ENCODE data around the gene NRAP.

NRAP gene

DNA sequence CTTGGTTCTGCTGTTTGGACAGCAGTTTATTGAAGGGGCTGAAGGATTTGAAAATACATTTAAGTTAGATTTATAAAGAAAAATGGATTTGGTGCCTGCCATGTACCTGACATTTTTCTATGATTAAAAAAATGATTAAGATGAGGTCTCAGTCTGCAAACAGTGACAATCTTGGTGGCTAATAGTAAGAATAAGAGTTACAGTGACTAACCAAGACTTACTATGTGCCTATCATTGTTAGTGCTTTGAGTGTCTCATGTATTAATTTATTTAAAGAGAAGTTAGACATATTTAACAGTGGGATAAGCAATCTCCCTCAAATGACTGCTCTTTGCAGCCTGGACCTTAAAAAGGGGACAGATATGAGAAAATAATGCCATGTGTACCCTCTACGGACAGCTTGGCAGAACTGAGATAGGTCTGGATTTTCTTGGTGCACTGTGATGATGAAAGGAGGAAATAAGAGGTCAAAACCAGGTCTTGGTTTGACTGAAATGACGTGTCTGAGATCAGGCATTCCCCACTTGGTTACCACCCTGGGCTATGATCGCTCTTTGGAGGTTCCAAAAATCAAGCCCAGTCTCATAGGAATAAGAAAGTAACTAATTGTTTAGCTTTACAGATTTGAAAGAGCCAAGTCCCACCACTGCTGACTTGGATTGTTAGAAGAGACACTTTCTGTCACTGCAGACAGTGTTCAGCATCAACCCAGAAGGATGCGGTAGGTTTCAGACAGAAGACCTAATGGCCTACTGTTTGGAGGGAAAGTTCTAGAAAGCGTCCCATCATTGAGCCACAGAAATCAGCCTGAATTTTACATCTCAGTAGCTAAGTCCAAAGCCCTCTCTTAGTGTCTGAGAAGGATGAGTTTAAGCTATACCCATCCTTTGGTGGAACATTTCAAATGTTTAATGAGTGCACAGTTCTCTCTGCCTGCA, 18.0 kb upstream of the NRAP start:
- H3K27ac ChIP-seq (ENCODE audit: low read depth, low read length) = no peak overlapping the region
- WGBS = 96% methylated on average over 5 of the region's 5 CpGs
- peaks cover under 1% of the 10 kb centered on the region for H3K9me3 ChIP-seq (ENCODE audit: insufficient read depth, low read depth, low read length)
- no peaks in the 10 kb centered on the region for H3K4me1 ChIP-seq (ENCODE audit: insufficient read depth, low read length)
- no peak overlapping the region for H3K9ac ChIP-seq (ENCODE audit: low read depth, low read length)
- H3K4me3 ChIP-seq (ENCODE audit: low read length) = no peak overlapping the region
- H3K36me3 ChIP-seq (ENCODE audit: insufficient read depth, low read length) = no peaks in the 10 kb centered on the region
- H3K27me3 ChIP-seq (ENCODE audit: insufficient read depth, low read length) = peaks cover 11% of the 10 kb centered on the region

DNA sequence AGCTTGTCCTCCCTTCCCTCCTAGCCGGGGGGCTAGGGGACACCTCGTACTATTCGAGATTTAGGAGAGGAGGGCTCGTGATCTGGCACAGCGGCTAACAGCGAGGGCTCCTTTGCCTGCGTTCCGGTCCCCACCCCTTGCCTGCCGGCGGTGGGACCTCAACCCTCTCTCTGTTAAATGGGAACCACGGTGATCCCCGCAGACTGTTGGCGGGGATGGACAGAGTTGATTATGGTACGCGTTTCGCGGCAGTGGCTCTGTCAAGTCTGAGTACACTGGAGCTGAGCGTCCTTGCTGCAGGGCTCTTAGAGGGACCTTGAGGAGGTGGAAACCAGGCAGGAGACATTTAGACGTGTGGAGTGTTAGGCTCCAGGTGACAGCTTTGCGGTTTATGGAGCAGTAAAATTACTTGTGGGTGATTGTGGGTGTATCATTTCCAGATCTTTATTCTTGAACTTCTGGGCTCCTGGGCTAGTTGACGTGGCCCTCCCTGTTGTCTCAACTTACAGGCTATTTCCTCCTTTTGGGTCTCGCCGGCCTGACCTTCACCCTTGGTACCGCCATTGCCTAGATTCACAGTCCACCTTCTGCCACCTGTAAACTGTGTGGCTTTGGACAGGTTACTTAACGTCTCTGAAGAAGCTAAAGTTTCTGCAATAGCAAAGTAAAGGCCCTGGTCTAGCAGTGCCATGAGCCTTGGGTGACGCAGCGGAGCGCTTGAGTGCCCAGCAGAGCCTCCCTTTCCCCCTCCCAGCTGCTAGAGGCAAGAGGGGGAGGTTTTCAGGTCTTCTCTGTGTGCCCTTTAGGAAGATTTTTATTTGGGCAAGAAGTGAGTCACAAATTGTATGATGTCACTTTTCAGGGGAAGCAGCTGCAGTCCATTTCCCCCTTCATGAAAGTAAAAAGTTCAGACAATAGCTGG, 16.6 kb upstream of the NRAP start:
- no peak overlapping the region for H3K27ac ChIP-seq (ENCODE audit: low read depth, low read length)
- WGBS = 13% methylated on average over 28 of the region's 28 CpGs
- peaks cover 11% of the 10 kb centered on the region for H3K27me3 ChIP-seq (ENCODE audit: insufficient read depth, low read length)
- H3K9me3 ChIP-seq (ENCODE audit: insufficient read depth, low read depth, low read length) = no peaks in the 10 kb centered on the region
- H3K4me3 ChIP-seq (ENCODE audit: low read length) = peak overlapping the region; percentile 74
- no peaks in the 10 kb centered on the region for H3K36me3 ChIP-seq (ENCODE audit: insufficient read depth, low read length)
- H3K9ac ChIP-seq (ENCODE audit: low read depth, low read length) = peak overlapping the region; percentile 63
- no peaks in the 10 kb centered on the region for H3K4me1 ChIP-seq (ENCODE audit: insufficient read depth, low read length)

DNA sequence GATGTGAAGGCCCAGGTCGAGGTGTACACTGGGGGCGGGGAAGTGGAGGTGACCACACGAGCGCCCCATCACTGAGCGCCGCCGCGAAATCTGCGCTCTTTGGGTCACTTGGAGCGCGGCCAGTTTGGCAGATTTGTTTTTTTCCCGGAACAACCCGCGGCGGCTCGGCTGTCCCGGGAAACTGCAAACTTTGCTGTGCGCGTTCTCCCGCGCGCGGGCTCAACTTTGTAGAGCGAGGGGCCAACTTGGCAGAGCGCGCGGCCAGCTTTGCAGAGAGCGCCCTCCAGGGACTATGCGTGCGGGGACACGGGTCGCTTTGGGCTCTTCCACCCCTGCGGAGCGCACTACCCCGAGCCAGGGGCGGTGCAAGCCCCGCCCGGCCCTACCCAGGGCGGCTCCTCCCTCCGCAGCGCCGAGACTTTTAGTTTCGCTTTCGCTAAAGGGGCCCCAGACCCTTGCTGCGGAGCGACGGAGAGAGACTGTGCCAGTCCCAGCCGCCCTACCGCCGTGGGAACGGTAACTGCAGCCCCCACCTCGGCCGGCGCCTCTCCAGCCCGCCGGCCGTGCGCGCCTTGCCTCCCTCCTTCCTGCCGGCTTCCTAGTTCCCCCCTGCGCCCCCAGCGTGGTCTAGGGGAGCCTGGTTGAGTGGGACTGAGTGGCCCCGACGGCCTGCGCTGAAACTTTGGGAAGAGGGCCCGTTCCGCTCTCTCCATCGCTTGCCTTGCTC, 15.8 kb upstream of the NRAP start, which contains the start of gene CASP7:
TSS of gene CASP7 (plus strand) at position 450 of the 727 bp plus-strand sequence. CDS start 17,582 bp downstream, outside the sequence.
- no peaks in the 10 kb centered on the region for H3K36me3 ChIP-seq (ENCODE audit: insufficient read depth, low read length)
- H3K4me1 ChIP-seq (ENCODE audit: insufficient read depth, low read length) = no peaks in the 10 kb centered on the region
- WGBS = under 1% methylated on average over 68 of the region's 68 CpGs
- peak within 1 kb of the TSS; percentile 74 for H3K4me3 ChIP-seq (ENCODE audit: low read length)
- no peaks in the 10 kb centered on the region for H3K9me3 ChIP-seq (ENCODE audit: insufficient read depth, low read depth, low read length)
- H3K9ac ChIP-seq (ENCODE audit: low read depth, low read length) = peak within 1 kb of the TSS; percentile 63
- peak within 1 kb of the TSS; percentile 3; the same call in 1 of the 2 replicates for H3K27ac ChIP-seq (ENCODE audit: low read depth, low read length)
- H3K27me3 ChIP-seq (ENCODE audit: insufficient read depth, low read length) = peaks cover 11% of the 10 kb centered on the region

DNA sequence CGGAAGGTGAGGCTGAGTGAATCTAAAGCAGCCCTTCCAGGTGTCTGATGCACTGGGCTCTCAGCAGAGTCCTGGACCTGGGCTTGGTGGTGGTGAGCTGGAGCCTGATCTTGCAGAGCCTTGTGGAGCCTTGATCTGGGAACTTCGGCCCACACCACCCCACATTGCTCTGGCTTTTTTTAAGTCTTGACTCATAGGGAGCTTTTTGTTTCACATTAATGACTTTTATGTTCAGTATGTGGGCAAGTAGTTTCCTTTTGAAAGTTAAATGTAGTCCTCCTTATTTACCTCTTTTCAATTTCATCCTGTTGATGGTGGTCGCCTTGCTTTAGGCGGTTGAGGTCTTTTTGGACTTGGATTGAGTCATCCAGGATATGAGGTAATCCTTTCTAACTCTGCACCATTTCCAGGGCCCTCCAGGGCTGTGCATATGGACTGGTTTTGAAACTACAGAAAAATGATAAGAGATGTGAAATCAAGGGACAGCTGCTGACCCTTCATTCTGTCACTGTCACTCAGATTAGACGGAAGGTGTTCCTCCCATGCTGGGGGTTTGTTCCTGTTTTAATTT, 2.9 kb upstream of the NRAP start:
- whole genome bisulfite sequencing = 84% methylated on average over 3 of the region's 5 CpGs
- Histone ChIP-seq H3K4me3 (ENCODE audit: low read length) (no peak overlapping the region), H3K9me3 (ENCODE audit: insufficient read depth, low read depth, low read length) (0 out of 2 replicates have a peak, but pooled peaks cover 3% of the 10 kb centered on the region), H3K4me1 (ENCODE audit: insufficient read depth, low read length) (peaks cover 4% of the 10 kb centered on the region; the same call in 1 of the 2 replicates), H3K27me3 (ENCODE audit: insufficient read depth, low read length) (no peaks in the 10 kb centered on the region), H3K27ac (ENCODE audit: low read depth, low read length) (no peak overlapping the region), H3K9ac (ENCODE audit: low read depth, low read length) (no peak overlapping the region), H3K36me3 (ENCODE audit: insufficient read depth, low read length) (no peaks in the 10 kb centered on the region)

DNA sequence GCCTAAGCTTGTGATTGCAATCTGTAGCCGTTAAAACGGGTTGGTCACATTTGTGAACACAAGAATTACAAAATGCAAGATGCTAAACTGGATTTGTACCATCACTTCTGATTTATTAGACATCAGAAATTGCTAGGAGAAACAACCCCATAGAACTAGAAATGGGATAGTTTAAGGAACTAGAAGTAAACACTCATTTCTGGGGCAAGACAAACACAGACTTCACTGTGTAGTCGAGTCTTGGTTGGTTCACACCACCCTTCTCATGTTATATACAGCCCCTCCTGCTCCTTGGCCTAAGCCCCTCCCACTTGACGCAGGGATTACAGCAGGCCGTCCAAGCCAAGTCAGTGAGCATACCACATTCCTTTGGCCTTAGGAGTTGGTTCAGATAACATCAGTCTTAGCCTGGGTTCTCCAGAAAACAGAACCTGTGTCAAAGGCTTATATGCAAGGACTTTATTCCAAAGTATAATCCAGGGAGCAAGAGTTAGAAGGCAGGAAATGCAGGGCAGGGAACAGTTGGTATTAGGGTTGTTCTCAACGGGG, 2.0 kb upstream of the NRAP start:
- no peak overlapping the region for H3K9ac ChIP-seq (ENCODE audit: low read depth, low read length)
- H3K4me1 ChIP-seq (ENCODE audit: insufficient read depth, low read length) = peaks cover 4% of the 10 kb centered on the region; the same call in 1 of the 2 replicates
- H3K4me3 ChIP-seq (ENCODE audit: low read length) = no peak overlapping the region
- 0 out of 2 replicates have a peak, but pooled peaks cover under 1% of the 10 kb centered on the region for H3K9me3 ChIP-seq (ENCODE audit: insufficient read depth, low read depth, low read length)
- no peaks in the 10 kb centered on the region for H3K36me3 ChIP-seq (ENCODE audit: insufficient read depth, low read length)
- H3K27me3 ChIP-seq (ENCODE audit: insufficient read depth, low read length) = no peaks in the 10 kb centered on the region
- H3K27ac ChIP-seq (ENCODE audit: low read depth, low read length) = no peak overlapping the region
- whole genome bisulfite sequencing = 84% methylated on average over 6 of the region's 6 CpGs

DNA sequence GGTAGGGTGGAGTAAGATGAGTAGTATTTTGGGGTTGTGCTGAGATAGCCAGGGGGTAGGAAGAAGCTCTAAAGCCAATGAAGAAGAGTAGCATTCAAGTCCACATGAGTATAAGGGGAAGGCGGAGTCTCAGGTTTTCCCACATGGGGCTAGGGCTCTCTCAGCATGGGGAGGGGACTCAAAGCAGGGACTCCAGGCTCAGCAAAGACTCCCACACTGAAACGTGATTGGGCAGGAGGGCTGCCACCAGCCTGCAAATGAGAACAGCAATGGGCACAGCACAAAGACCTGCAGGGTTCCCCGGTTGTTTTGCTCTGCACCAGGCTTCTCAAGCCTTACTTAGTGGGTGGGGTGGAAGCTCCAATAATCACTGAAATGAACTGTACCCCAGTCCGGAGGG, 1.5 kb upstream of the NRAP start:
- no peaks in the 10 kb centered on the region for H3K9me3 ChIP-seq (ENCODE audit: insufficient read depth, low read depth, low read length)
- no peak overlapping the region for H3K27ac ChIP-seq (ENCODE audit: low read depth, low read length)
- H3K27me3 ChIP-seq (ENCODE audit: insufficient read depth, low read length) = no peaks in the 10 kb centered on the region
- no peak overlapping the region for H3K4me3 ChIP-seq (ENCODE audit: low read length)
- 85% methylated on average over 4 of the region's 4 CpGs for WGBS
- H3K9ac ChIP-seq (ENCODE audit: low read depth, low read length) = no peak overlapping the region
- H3K4me1 ChIP-seq (ENCODE audit: insufficient read depth, low read length) = peaks cover 4% of the 10 kb centered on the region; the same call in 1 of the 2 replicates
- H3K36me3 ChIP-seq (ENCODE audit: insufficient read depth, low read length) = no peaks in the 10 kb centered on the region

DNA sequence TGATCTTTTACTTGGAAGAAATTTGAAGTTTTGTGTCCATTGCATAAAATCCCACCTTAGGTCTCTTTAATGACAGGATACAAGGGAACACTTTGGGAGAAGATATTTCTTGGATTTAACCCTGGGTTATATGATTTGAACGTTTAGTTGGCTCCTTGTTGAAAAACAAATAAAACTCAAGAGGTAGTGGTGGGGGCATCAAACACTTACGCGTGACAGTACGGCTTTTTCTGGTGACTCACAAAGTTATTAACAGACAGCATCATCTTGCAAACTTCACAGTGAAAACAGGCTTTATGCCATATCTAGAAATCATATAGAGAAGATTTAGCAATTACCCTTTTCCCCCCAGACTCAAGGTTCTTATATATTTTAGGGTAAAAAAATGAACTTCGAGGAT, 699 bp downstream of the NRAP start:
- Histone ChIP-seq H3K9ac (ENCODE audit: low read depth, low read length) (no peak overlapping the region), H3K4me1 (ENCODE audit: insufficient read depth, low read length) (peaks cover 4% of the 10 kb centered on the region; the same call in 1 of the 2 replicates), H3K4me3 (ENCODE audit: low read length) (no peak overlapping the region), H3K27me3 (ENCODE audit: insufficient read depth, low read length) (no peaks in the 10 kb centered on the region), H3K27ac (ENCODE audit: low read depth, low read length) (no peak overlapping the region), H3K9me3 (ENCODE audit: insufficient read depth, low read depth, low read length) (no peaks in the 10 kb centered on the region), H3K36me3 (ENCODE audit: insufficient read depth, low read length) (no peaks in the 10 kb centered on the region)
- WGBS = 92% methylated on average over 4 of the region's 5 CpGs

DNA sequence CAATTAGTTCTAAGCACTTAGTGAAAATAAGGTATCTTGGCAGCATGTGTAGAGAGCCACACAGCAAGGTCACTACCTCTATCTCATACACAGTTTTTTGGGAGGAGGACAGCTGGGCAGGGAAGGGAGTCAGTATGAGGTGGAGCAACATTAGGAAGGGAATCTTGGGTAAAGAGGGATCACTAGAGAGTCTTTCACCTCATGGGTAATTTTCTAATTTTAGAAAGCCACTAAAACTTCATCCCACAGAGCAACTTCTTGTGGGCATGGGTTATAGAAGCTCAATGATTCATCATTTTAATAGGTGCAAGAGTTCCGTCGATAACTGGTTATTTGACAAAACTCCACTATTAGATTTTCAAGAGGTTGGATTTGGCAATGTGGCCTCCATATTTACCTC, 2.5 kb downstream of the NRAP start:
- Histone ChIP-seq H3K4me1 (ENCODE audit: insufficient read depth, low read length) (peaks cover 4% of the 10 kb centered on the region; the same call in 1 of the 2 replicates), H3K36me3 (ENCODE audit: insufficient read depth, low read length) (no peaks in the 10 kb centered on the region), H3K9me3 (ENCODE audit: insufficient read depth, low read depth, low read length) (no peaks in the 10 kb centered on the region), H3K4me3 (ENCODE audit: low read length) (no peak overlapping the region), H3K27ac (ENCODE audit: low read depth, low read length) (no peak overlapping the region), H3K9ac (ENCODE audit: low read depth, low read length) (no peak overlapping the region), H3K27me3 (ENCODE audit: insufficient read depth, low read length) (no peaks in the 10 kb centered on the region)
- 95% methylated on average over 2 of the region's 2 CpGs for WGBS

DNA sequence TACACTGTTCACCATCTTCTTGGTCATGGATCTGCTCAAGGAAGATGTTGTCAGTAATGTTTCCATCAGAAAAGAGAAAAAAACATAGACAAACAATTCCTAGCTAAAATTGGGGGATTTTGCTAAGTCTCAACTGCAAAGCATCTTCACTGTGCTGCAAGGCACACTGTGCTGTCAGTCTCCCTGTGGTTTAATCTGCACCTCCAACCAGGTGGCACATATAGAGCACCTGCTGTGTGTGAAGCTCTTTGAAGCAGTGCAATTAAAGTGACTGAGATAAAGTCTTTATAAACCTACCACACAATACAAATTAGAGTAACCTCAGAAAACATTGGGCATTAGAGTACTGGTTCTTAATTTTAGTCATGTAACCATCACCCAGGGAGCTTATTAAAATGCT, 6.3 kb downstream of the NRAP start:
- no peak overlapping the region for H3K27ac ChIP-seq (ENCODE audit: low read depth, low read length)
- H3K27me3 ChIP-seq (ENCODE audit: insufficient read depth, low read length) = no peaks in the 10 kb centered on the region; the same call in 1 of the 2 replicates
- H3K4me1 ChIP-seq (ENCODE audit: insufficient read depth, low read length) = no peaks in the 10 kb centered on the region
- H3K9me3 ChIP-seq (ENCODE audit: insufficient read depth, low read depth, low read length) = no peaks in the 10 kb centered on the region
- H3K9ac ChIP-seq (ENCODE audit: low read depth, low read length) = no peak overlapping the region
- no peak overlapping the region for H3K4me3 ChIP-seq (ENCODE audit: low read length)
- H3K36me3 ChIP-seq (ENCODE audit: insufficient read depth, low read length) = no peaks in the 10 kb centered on the region

DNA sequence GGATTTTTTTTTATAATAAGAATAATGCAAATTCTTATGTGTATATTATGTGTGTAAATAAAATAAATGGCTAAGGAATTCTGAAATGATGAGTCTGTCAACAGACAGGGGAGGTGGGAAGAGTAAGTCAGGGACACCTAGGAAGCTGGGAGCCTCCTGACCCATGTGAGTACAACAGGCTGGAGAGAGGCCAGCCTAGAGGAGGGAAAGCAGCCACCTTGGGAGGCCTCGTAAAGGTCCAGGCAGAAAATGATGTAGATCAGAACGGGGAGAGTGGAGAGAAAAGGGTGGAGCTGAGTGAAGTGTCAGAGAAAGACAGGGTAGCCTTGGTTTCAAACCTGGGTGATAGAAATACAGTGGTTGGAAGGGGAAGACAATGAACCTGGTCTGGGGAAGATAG, 6.9 kb downstream of the NRAP start:
- WGBS = 75% methylated on average over 2 of the region's 2 CpGs
- Histone ChIP-seq H3K27me3 (ENCODE audit: insufficient read depth, low read length) (no peaks in the 10 kb centered on the region; the same call in 1 of the 2 replicates), H3K27ac (ENCODE audit: low read depth, low read length) (no peak overlapping the region), H3K9ac (ENCODE audit: low read depth, low read length) (no peak overlapping the region), H3K4me1 (ENCODE audit: insufficient read depth, low read length) (no peaks in the 10 kb centered on the region), H3K36me3 (ENCODE audit: insufficient read depth, low read length) (no peaks in the 10 kb centered on the region), H3K9me3 (ENCODE audit: insufficient read depth, low read depth, low read length) (no peaks in the 10 kb centered on the region), H3K4me3 (ENCODE audit: low read length) (no peak overlapping the region)

Measured in HUES64 (cell line).